MCF 10A (cell line): ENCODE results near the gene CROCC2. TPM values are rescaled to one million over a fixed set of nuclear protein-coding genes. Genes with fewer than 3 reads are reported as not detected.

Experiments
- BruUV-seq: library from RNA; stranded (reverse); fragments of 400-500 nt; replicated peaks from 2 replicates; lab custom pipeline; 2021; lab: Mats Ljungman, UMichigan
- CTCF ChIA-PET: fragments of 300-600 bp; sonication (Branson Sonifier 250); formaldehyde crosslinking; extraction: SDS; loops from one replicate; lab custom pipeline; 2021; ENCODE audit warnings: antibody characterized with exemption, inconsistent platforms; lab: Yijun Ruan, JAX
- POLR2A ChIA-PET: fragments of 300-600, 350-650 bp; sonication (Branson Sonifier 250); formaldehyde crosslinking; extraction: SDS; loops from one replicate; lab custom pipeline; 2020; ENCODE audit warnings: antibody characterized with exemption, inconsistent platforms; lab: Yijun Ruan, JAX
- DNase-seq: peaks from one replicate; pipeline ENCODE4 v3.0.0-alpha.2; 2018; ENCODE audit not compliant: unreplicated experiment
- H3K27ac Mint-ChIP-seq: one replicate; pipeline ENCODE4 v1.8.0; 2022; ENCODE audit warnings: mild to moderate bottlenecking, low read depth, mixed read lengths; ENCODE audit not compliant: unreplicated experiment
- H3K27me3 Mint-ChIP-seq: one replicate; pipeline ENCODE4 v1.8.0; 2022; ENCODE audit warnings: mixed read lengths; ENCODE audit not compliant: insufficient read depth, unreplicated experiment
- H3K36me3 Mint-ChIP-seq: one replicate; pipeline ENCODE4 v1.8.0; 2022; ENCODE audit warnings: mild to moderate bottlenecking, moderate library complexity, mixed read lengths; ENCODE audit not compliant: insufficient read depth, unreplicated experiment
- H3K4me1 Mint-ChIP-seq: one replicate; pipeline ENCODE4 v1.8.0; 2022; ENCODE audit warnings: mixed read lengths; ENCODE audit not compliant: insufficient read depth, unreplicated experiment
- H3K4me3 Mint-ChIP-seq: one replicate; pipeline ENCODE4 v1.8.0; 2022; ENCODE audit warnings: mild to moderate bottlenecking, moderate library complexity, mixed read lengths; ENCODE audit not compliant: unreplicated experiment
- H3K9me3 Mint-ChIP-seq: one replicate; pipeline ENCODE4 v1.8.0; 2022; ENCODE audit warnings: mixed read lengths; ENCODE audit not compliant: unreplicated experiment
- intact Hi-C: fragments of 100-400 bp; cut with micrococcal nuclease; formaldehyde crosslinking; loops from 2 replicates; pipeline ENCODE4 v1.14.1; 2022
- total RNA-seq: library from RNA; stranded (reverse); gene quantifications from 2 replicates; pipeline ENCODE4 v1.2.3, GENCODE V29; 2022
- TF ChIP-seq, protein P1 (sequence below): fragments of 200-600 bp; IDR thresholded peaks from one replicate; pipeline ENCODE4 v1.8.0; 2022; ENCODE audit warnings: antibody characterized with exemption, mild to moderate bottlenecking; ENCODE audit not compliant: unreplicated experiment

Gene CROCC2
- total RNA-seq, 1 experiment from 2014 or later, result not detected

GRCh38 chr2:240858871-240859270 is 47.3 kb upstream of the CROCC2 start:
- no TSS peak for BruUV-seq
- DNase-seq, result no peak
- TF ChIP-seq, protein P1, sequence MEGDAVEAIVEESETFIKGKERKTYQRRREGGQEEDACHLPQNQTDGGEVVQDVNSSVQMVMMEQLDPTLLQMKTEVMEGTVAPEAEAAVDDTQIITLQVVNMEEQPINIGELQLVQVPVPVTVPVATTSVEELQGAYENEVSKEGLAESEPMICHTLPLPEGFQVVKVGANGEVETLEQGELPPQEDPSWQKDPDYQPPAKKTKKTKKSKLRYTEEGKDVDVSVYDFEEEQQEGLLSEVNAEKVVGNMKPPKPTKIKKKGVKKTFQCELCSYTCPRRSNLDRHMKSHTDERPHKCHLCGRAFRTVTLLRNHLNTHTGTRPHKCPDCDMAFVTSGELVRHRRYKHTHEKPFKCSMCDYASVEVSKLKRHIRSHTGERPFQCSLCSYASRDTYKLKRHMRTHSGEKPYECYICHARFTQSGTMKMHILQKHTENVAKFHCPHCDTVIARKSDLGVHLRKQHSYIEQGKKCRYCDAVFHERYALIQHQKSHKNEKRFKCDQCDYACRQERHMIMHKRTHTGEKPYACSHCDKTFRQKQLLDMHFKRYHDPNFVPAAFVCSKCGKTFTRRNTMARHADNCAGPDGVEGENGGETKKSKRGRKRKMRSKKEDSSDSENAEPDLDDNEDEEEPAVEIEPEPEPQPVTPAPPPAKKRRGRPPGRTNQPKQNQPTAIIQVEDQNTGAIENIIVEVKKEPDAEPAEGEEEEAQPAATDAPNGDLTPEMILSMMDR, result no peak
- Mint-ChIP-seq H3K36me3 (no peaks in the 10 kb centered on the region), H3K9me3 (peaks cover 7% of the 10 kb centered on the region), H3K27me3 (no peaks in the 10 kb centered on the region), H3K4me1 (no peaks in the 10 kb centered on the region), H3K4me3 (no peak overlapping the region), H3K27ac (no peak overlapping the region)
- POLR2A ChIA-PET, result interaction anchor here (0.6 kb wide), 1 partner anchor 38 kb away, joined by 3 read pairs; no protein-coding TSS in a partner anchor
- intact Hi-C loops, result loop anchor here (10.0 kb wide), 1 partner anchor 356 kb away; no protein-coding TSS in a partner anchor
- CTCF ChIA-PET, result interaction anchor here (1.6 to 3.8 kb wide), 2 partner anchors 7 to 131 kb away, joined by 4 to 25 read pairs; no protein-coding TSS in a partner anchor

GRCh38 chr2:240861547-240861946 is 44.6 kb upstream of the CROCC2 start:
- Mint-ChIP-seq H3K9me3 (no peaks in the 10 kb centered on the region), H3K4me3 (no peak overlapping the region), H3K27ac (no peak overlapping the region), H3K27me3 (peaks cover 11% of the 10 kb centered on the region), H3K4me1 (peaks cover 5% of the 10 kb centered on the region), H3K36me3 (no peaks in the 10 kb centered on the region)
- DNase-seq, result no peak
- BruUV-seq, result no TSS peak
- intact Hi-C loops, result no loop called here
- TF ChIP-seq, protein P1, result no peak
- ChIA-PET POLR2A (interaction anchor here (0.6 to 1.3 kb wide), 2 partner anchors 12 to 147 kb away, joined by 3 read pairs; no protein-coding TSS in a partner anchor), CTCF (interaction anchor here (0.6 to 3.8 kb wide), 6 partner anchors 10 to 402 kb away, joined by 3 to 25 read pairs (median 3); no protein-coding TSS in a partner anchor)

- H3K9me3 Mint-ChIP-seq, result no peaks in the 10 kb centered on the region
- POLR2A ChIA-PET, result no interaction called here
- intact Hi-C loops, result no loop called here
- H3K27me3 Mint-ChIP-seq, result peaks cover 11% of the 10 kb centered on the region
- no peak overlapping the region for H3K27ac Mint-ChIP-seq
- H3K36me3 Mint-ChIP-seq, result no peaks in the 10 kb centered on the region
- TF ChIP-seq, protein P1, result no peak
- no peak overlapping the region for H3K4me3 Mint-ChIP-seq
- BruUV-seq, result no TSS peak
- peaks cover 13% of the 10 kb centered on the region for H3K4me1 Mint-ChIP-seq
- CTCF ChIA-PET, result interaction anchor here (0.7 kb wide), 1 partner anchor 352 kb away, joined by 3 read pairs; no protein-coding TSS in a partner anchor
- DNase-seq, result no peak
Observed at GRCh38 chr2:240864475-240864874, 41.7 kb upstream of the CROCC2 start.

DNA sequence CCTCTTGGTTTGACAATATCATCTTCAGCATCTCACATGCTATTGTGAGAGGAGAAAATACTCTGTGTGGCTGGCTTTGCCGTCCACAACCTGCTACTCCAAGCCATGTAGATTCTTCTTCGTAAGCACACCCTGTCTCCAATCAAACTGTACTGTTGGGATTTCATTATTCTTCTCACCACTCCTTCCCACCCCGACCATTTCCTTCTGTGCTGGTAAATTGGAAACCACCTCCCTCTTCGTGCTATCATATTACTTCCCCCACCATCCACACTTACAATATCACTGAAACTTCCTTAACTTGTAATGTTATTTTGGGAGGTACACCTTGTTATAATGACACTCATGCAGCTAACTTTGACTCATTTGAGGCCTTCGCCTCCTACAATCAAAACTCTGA is 40.7 kb upstream of the CROCC2 start:
- no peaks in the 10 kb centered on the region for H3K9me3 Mint-ChIP-seq
- no TSS peak for BruUV-seq
- no peak overlapping the region for H3K4me3 Mint-ChIP-seq
- no peaks in the 10 kb centered on the region for H3K36me3 Mint-ChIP-seq
- intact Hi-C loops, result no loop called here
- H3K4me1 Mint-ChIP-seq, result peaks cover 13% of the 10 kb centered on the region
- DNase-seq, result no peak
- POLR2A ChIA-PET, result no interaction called here
- TF ChIP-seq, protein P1, result no peak
- CTCF ChIA-PET, result no interaction called here
- H3K27ac Mint-ChIP-seq, result no peak overlapping the region
- H3K27me3 Mint-ChIP-seq, result peaks cover 11% of the 10 kb centered on the region
